Spinal cord (tissue), 10 donors: ENCODE measurements around the gene MBD2. TPM values are rescaled to one million over a fixed set of nuclear protein-coding genes. Genes with fewer than 3 reads are reported as not detected.

Experiments
- DNase-seq, 6 donors: peaks; one replicate each; pipeline versions ENCODE4 v3.0.0 to v3.0.0-alpha.2; 2013 to 2015; ENCODE audit warnings: low spot score in 6 of 6, low read depth in 4 of 6
- H3K27ac ChIP-seq: one replicate; pipeline ENCODE4 v1.5.1; 2013; ENCODE audit warnings: low read depth, low read length, control low read depth
- H3K27me3 ChIP-seq: one replicate; pipeline ENCODE4 v1.6.1; 2013; ENCODE audit warnings: low read length; ENCODE audit not compliant: control insufficient read depth, insufficient read depth
- H3K36me3 ChIP-seq: one replicate; pipeline ENCODE4 v1.6.1; 2013; ENCODE audit warnings: low read length; ENCODE audit not compliant: control insufficient read depth, insufficient read depth
- H3K4me1 ChIP-seq: one replicate; pipeline ENCODE4 v1.6.1; 2013; ENCODE audit warnings: low read length; ENCODE audit not compliant: control insufficient read depth, insufficient read depth
- H3K4me3 ChIP-seq: one replicate; pipeline ENCODE4 v1.5.1; 2013; ENCODE audit warnings: low read depth, low read length, control low read depth
- H3K9me3 ChIP-seq: one replicate; pipeline ENCODE4 v1.6.1; 2013; ENCODE audit warnings: low read length; ENCODE audit not compliant: control insufficient read depth, insufficient read depth
- WGBS: methylation state at CpG from one replicate; pipeline ENCODE4 v1.1.5; 2013; ENCODE audit warnings: missing lambda C conversion rate; ENCODE audit not compliant: insufficient coverage; 5-methylcytosine and 5-hydroxymethylcytosine counted together
- polyA plus RNA-seq, 2 donors: library from polyadenylated mRNA; unstranded; fragments of 120-200 nt; gene quantifications; one replicate each; pipeline ENCODE4 v1.2.1, GENCODE V29; 2013; ENCODE audit not compliant: insufficient read length in 2 of 2
- total RNA-seq, 2 donors: library from RNA; depleted of rRNA in 1 of 2; stranded (reverse); fragments of 120-200 nt in 1 of 2; fragments of >200 nt in 1 of 2; gene quantifications; one replicate each; pipeline versions ENCODE4 v1.2.3 to v1.2.4, GENCODE V29; 2013 to 2014
- donor health status: healthy.

MBD2 gene
- total and polyA plus RNA-seq, 4 donors = 22.5 to 46.9 (median 40.6) TPM

GRCh38 chr18:54163453-54163852 lies 61.0 kb downstream of the MBD2 start:
- peaks cover 16% of the 10 kb centered on the region for H3K36me3 ChIP-seq
- no peak overlapping the region for H3K4me3 ChIP-seq
- no CpG with 5 or more reads among the region's 1 CpG for WGBS
- no peaks in the 10 kb centered on the region for H3K9me3 ChIP-seq
- no peak for DNase-seq
- no peak overlapping the region for H3K27ac ChIP-seq
- no peaks in the 10 kb centered on the region for H3K27me3 ChIP-seq
- no peaks in the 10 kb centered on the region for H3K4me1 ChIP-seq

GRCh38 chr18:54162431-54162830 lies 62.0 kb downstream of the MBD2 start:
- DNase-seq = no peak
- H3K9me3 ChIP-seq = no peaks in the 10 kb centered on the region
- no CpG with 5 or more reads among the region's 2 CpGs for WGBS
- no peak overlapping the region for H3K27ac ChIP-seq
- no peaks in the 10 kb centered on the region for H3K4me1 ChIP-seq
- no peaks in the 10 kb centered on the region for H3K27me3 ChIP-seq
- H3K36me3 ChIP-seq = peaks cover 23% of the 10 kb centered on the region
- H3K4me3 ChIP-seq = no peak overlapping the region

- Histone ChIP-seq H3K4me1 (no peaks in the 10 kb centered on the region), H3K27ac (no peak overlapping the region), H3K4me3 (no peak overlapping the region), H3K27me3 (no peaks in the 10 kb centered on the region), H3K36me3 (peaks cover 29% of the 10 kb centered on the region), H3K9me3 (no peaks in the 10 kb centered on the region)
- no peak for DNase-seq
Observed at GRCh38 chr18:54161267-54161666, 63.2 kb downstream of the MBD2 start.

GRCh38 chr18:54159906-54160305 lies 64.6 kb downstream of the MBD2 start:
- Histone ChIP-seq H3K4me1 (no peaks in the 10 kb centered on the region), H3K4me3 (no peak overlapping the region), H3K27me3 (no peaks in the 10 kb centered on the region), H3K9me3 (no peaks in the 10 kb centered on the region), H3K36me3 (peaks cover 29% of the 10 kb centered on the region), H3K27ac (no peak overlapping the region)
- no CpG with 5 or more reads among the region's 1 CpG for WGBS
- DNase-seq = no peak

- H3K9me3 ChIP-seq = no peaks in the 10 kb centered on the region
- 95% methylated on average over 7 of the region's 7 CpGs for WGBS
- peaks cover 29% of the 10 kb centered on the region for H3K36me3 ChIP-seq
- H3K4me1 ChIP-seq = no peaks in the 10 kb centered on the region
- DNase-seq = no peak
- no peaks in the 10 kb centered on the region for H3K27me3 ChIP-seq
- no peak overlapping the region for H3K27ac ChIP-seq
- H3K4me3 ChIP-seq = no peak overlapping the region
Observed at GRCh38 chr18:54157646-54158385, 66.7 kb downstream of the MBD2 start.

GRCh38 chr18:54155412-54155811 lies 69.1 kb downstream of the MBD2 start:
- WGBS = no CpG with 5 or more reads among the region's 3 CpGs
- peaks cover 27% of the 10 kb centered on the region for H3K36me3 ChIP-seq

GRCh38 chr18:54154231-54154630 lies 70.2 kb downstream of the MBD2 start:
- no CpG with 5 or more reads among the region's 4 CpGs for WGBS
- H3K36me3 ChIP-seq = peaks cover 22% of the 10 kb centered on the region
- no peak for DNase-seq

More at GRCh38 chr18:54155412-54155811, 69.1 kb downstream of the MBD2 start:
- no peak for DNase-seq
- H3K9me3 ChIP-seq = no peaks in the 10 kb centered on the region
- H3K27ac ChIP-seq = no peak overlapping the region
- no peaks in the 10 kb centered on the region for H3K4me1 ChIP-seq
- H3K4me3 ChIP-seq = no peak overlapping the region
- no peaks in the 10 kb centered on the region for H3K27me3 ChIP-seq

GRCh38 chr18:54151376-54151775 lies 73.1 kb downstream of the MBD2 start:
- Histone ChIP-seq H3K9me3 (no peaks in the 10 kb centered on the region), H3K27me3 (no peaks in the 10 kb centered on the region), H3K4me3 (no peak overlapping the region), H3K36me3 (peaks cover 5% of the 10 kb centered on the region), H3K4me1 (no peaks in the 10 kb centered on the region), H3K27ac (no peak overlapping the region)
- DNase-seq = no peak
- 100% methylated on average over 1 of the region's 3 CpGs for WGBS

More at GRCh38 chr18:54154231-54154630, 70.2 kb downstream of the MBD2 start:
- no peak overlapping the region for H3K4me3 ChIP-seq
- H3K4me1 ChIP-seq = no peaks in the 10 kb centered on the region
- H3K27me3 ChIP-seq = no peaks in the 10 kb centered on the region
- no peak overlapping the region for H3K27ac ChIP-seq
- no peaks in the 10 kb centered on the region for H3K9me3 ChIP-seq

GRCh38 chr18:54150226-54150625 lies 74.2 kb downstream of the MBD2 start:
- no peaks in the 10 kb centered on the region for H3K27me3 ChIP-seq
- H3K27ac ChIP-seq = no peak overlapping the region
- H3K4me1 ChIP-seq = no peaks in the 10 kb centered on the region
- WGBS = 78% methylated on average over 4 of the region's 7 CpGs
- no peak overlapping the region for H3K4me3 ChIP-seq
- no peak for DNase-seq
- H3K36me3 ChIP-seq = peaks cover 5% of the 10 kb centered on the region
- H3K9me3 ChIP-seq = no peaks in the 10 kb centered on the region

GRCh38 chr18:54149078-54149697 lies 75.3 kb downstream of the MBD2 start:
- no peak overlapping the region for H3K27ac ChIP-seq

More at GRCh38 chr18:54149078-54149697, 75.3 kb downstream of the MBD2 start:
- no peak for DNase-seq
- Histone ChIP-seq H3K4me1 (no peaks in the 10 kb centered on the region), H3K36me3 (peaks cover 5% of the 10 kb centered on the region), H3K9me3 (no peaks in the 10 kb centered on the region), H3K4me3 (no peak overlapping the region), H3K27me3 (no peaks in the 10 kb centered on the region)
- WGBS = 71% methylated on average over 1 of the region's 3 CpGs
